Esophagus squamous epithelium (tissue), 5 donors: Measurements from ENCODE around the gene USP37. TPM values are rescaled to one million over a fixed set of nuclear protein-coding genes. Genes with fewer than 3 reads are reported as not detected.

ENCODE experiments used
- DNase-seq: peaks from one replicate; lab custom pipeline; 2025; lab: John Stamatoyannopoulos, UW
- H3K27ac ChIP-seq, 4 donors: fragments of 200-600 bp; sonication (generic); one replicate each; pipeline ENCODE4 v1.5.1; 2016 to 2019; ENCODE audit warnings: mild to moderate bottlenecking in 1 of 4
- H3K27me3 ChIP-seq, 4 donors: fragments of 200-600 bp; sonication (generic); 1 replicate in 3 of 4; 2 replicates in 1 of 4; pipeline versions ENCODE4 v1.5.1 to v1.6.0; 2017 to 2021; ENCODE audit warnings: antibody characterized with exemption in 1 of 4
- H3K36me3 ChIP-seq, 3 donors: fragments of 200-600 bp; sonication (generic); one replicate each; pipeline ENCODE4 v1.5.1; 2016 to 2019
- H3K4me1 ChIP-seq, 3 donors: fragments of 200-600 bp; sonication (generic); one replicate each; pipeline ENCODE4 v1.5.1; 2017 to 2019
- H3K4me3 ChIP-seq, 4 donors: fragments of 200-600 bp; sonication (generic); 1 replicate in 3 of 4; 2 replicates in 1 of 4; pipeline ENCODE4 v1.5.1; 2016 to 2019; ENCODE audit warnings: mild to moderate bottlenecking in 2 of 4, moderate library complexity in 1 of 4
- H3K9me3 ChIP-seq, 3 donors: fragments of 200-600 bp; sonication (generic); one replicate each; pipeline ENCODE4 v1.5.1; 2016 to 2019
- CTCF ChIP-seq, 6 experiments: fragments of 450-650 bp in 4 of 6; fragments of 200-600 bp in 2 of 6; sonication (generic) in 2 of 6; IDR thresholded peaks; one replicate each; pipeline ENCODE4 v1.5.1; 2016 to 2019; ENCODE audit warnings: antibody characterized with exemption in 6 of 6, mild to moderate bottlenecking in 4 of 6, moderate library complexity in 4 of 6
- POLR2A ChIP-seq, 4 donors: fragments of 450-650 bp; IDR thresholded peaks; one replicate each; pipeline ENCODE4 v1.6.1; 2017; ENCODE audit warnings: antibody characterized with exemption in 4 of 4, mild to moderate bottlenecking in 4 of 4, moderate library complexity in 3 of 4
- WGBS, 2 donors: methylation state at CpG; one replicate each; pipeline ENCODE4 v1.1.5; 2018; 5-methylcytosine and 5-hydroxymethylcytosine counted together
- intact Hi-C: fragments of 100-400 bp; cut with DNase I; formaldehyde crosslinking; loops from one replicate; pipeline ENCODE4 v1.15.0; 2022
- total RNA-seq, 4 donors: library from RNA; depleted of rRNA; stranded (reverse); fragments of >200 nt; gene quantifications; one replicate each; pipeline ENCODE4 v1.1.0, GENCODE V29; 2016
- donor health status: DM: yes; HTN: yes; CAD: no.

USP37 gene
- total RNA-seq, 4 donors from 2014 or later = 6.0 to 10.9 (median 7.8) TPM

- no peak overlapping the region for H3K27ac ChIP-seq
- no peak overlapping the region for H3K4me3 ChIP-seq
- no peaks in the 10 kb centered on the region for H3K9me3 ChIP-seq
- no peaks in the 10 kb centered on the region for H3K27me3 ChIP-seq
- H3K4me1 ChIP-seq = no peaks in the 10 kb centered on the region
- H3K36me3 ChIP-seq = peaks cover 0 to 35% (median 0%) of the 10 kb centered on the region in 3 donors
- no peak for TF ChIP-seq CTCF (IDR thresholded peaks at IDR 0.05)
- TF ChIP-seq POLR2A (IDR thresholded peaks at IDR 0.05) = no peak
- DNase-seq = no peak
- intact Hi-C loops = no loop called here
Measured at GRCh38 chr2:218508299-218508698, 59.9 kb downstream of the USP37 start.

GRCh38 chr2:218505754-218506371 lies 62.3 kb downstream of the USP37 start:
- Histone ChIP-seq H3K4me3 (no peak overlapping the region), H3K27me3 (no peaks in the 10 kb centered on the region), H3K36me3 (peaks cover 0 to 35% (median 0%) of the 10 kb centered on the region in 3 donors), H3K27ac (peak overlapping the region in 2 of 4 donors; percentile 14 to 56), H3K9me3 (no peaks in the 10 kb centered on the region), H3K4me1 (peaks cover 0 to 13% (median 0%) of the 10 kb centered on the region in 3 donors)
- TF ChIP-seq CTCF (IDR thresholded peaks at IDR 0.05) = no peak
- no peak for TF ChIP-seq POLR2A (IDR thresholded peaks at IDR 0.05)
- DNase-seq = no peak
- WGBS, 2 donors = 80 to 89% methylated on average over 5 to 6 of the region's 6 CpGs
- intact Hi-C loops = no loop called here

- intact Hi-C loops = no loop called here
- DNase-seq = no peak
- TF ChIP-seq POLR2A (IDR thresholded peaks at IDR 0.05) = no peak
- no peak for TF ChIP-seq CTCF (IDR thresholded peaks at IDR 0.05)
- H3K4me1 ChIP-seq = peaks cover 0 to 13% (median 0%) of the 10 kb centered on the region in 3 donors
- H3K27me3 ChIP-seq = no peaks in the 10 kb centered on the region
- peaks cover 0 to 50% (median 9%) of the 10 kb centered on the region in 3 donors for H3K36me3 ChIP-seq
- WGBS, 2 donors = 31 to 47% methylated on average over 2 of the region's 2 CpGs
- H3K9me3 ChIP-seq = no peaks in the 10 kb centered on the region
- H3K4me3 ChIP-seq = no peak overlapping the region
- H3K27ac ChIP-seq = peak overlapping the region in 2 of 4 donors; percentile 38 to 55
Measured at GRCh38 chr2:218501665-218502064, 66.5 kb downstream of the USP37 start.

- no peak for DNase-seq
- H3K4me1 ChIP-seq = peaks cover 0 to 13% (median 0%) of the 10 kb centered on the region in 3 donors
- intact Hi-C loops = no loop called here
- no peaks in the 10 kb centered on the region for H3K9me3 ChIP-seq
- H3K36me3 ChIP-seq = peaks cover 0 to 61% (median 10%) of the 10 kb centered on the region in 3 donors
- 81 to 85% methylated on average over 9 to 10 of the region's 10 CpGs for whole genome bisulfite sequencing, 2 donors
- TF ChIP-seq CTCF (IDR thresholded peaks at IDR 0.05) = no peak
- TF ChIP-seq POLR2A (IDR thresholded peaks at IDR 0.05) = no peak
- no peaks in the 10 kb centered on the region for H3K27me3 ChIP-seq
- H3K4me3 ChIP-seq = no peak overlapping the region
- peak overlapping the region in 1 of 4 donors; percentile 55 for H3K27ac ChIP-seq
Measured at GRCh38 chr2:218500501-218501060, 67.6 kb downstream of the USP37 start.

GRCh38 chr2:218485986-218486667 lies 82.0 kb downstream of the USP37 start:
- Histone ChIP-seq H3K9me3 (no peaks in the 10 kb centered on the region), H3K4me1 (no peaks in the 10 kb centered on the region), H3K27me3 (no peaks in the 10 kb centered on the region), H3K27ac (no peak overlapping the region), H3K36me3 (peaks cover 0 to 96% (median 10%) of the 10 kb centered on the region in 3 donors), H3K4me3 (no peak overlapping the region)
- DNase-seq = no peak
- 64 to 67% methylated on average over 7 of the region's 7 CpGs for WGBS, 2 donors
- TF ChIP-seq POLR2A (IDR thresholded peaks at IDR 0.05) (no peak), CTCF (IDR thresholded peaks at IDR 0.05) (no peak)
- intact Hi-C loops = no loop called here
